HG02610 (cell line): ENCODE measurements around the gene TRPV4.

Experiments used
- ATAC-seq: cut with Tn5 transposase; IDR thresholded peaks from one replicate; pipeline ENCODE4 v1.9.1; 2021; ENCODE audit warnings: mild to moderate bottlenecking, moderate library complexity; ENCODE audit not compliant: unreplicated experiment

The TRPV4 gene

DNA sequence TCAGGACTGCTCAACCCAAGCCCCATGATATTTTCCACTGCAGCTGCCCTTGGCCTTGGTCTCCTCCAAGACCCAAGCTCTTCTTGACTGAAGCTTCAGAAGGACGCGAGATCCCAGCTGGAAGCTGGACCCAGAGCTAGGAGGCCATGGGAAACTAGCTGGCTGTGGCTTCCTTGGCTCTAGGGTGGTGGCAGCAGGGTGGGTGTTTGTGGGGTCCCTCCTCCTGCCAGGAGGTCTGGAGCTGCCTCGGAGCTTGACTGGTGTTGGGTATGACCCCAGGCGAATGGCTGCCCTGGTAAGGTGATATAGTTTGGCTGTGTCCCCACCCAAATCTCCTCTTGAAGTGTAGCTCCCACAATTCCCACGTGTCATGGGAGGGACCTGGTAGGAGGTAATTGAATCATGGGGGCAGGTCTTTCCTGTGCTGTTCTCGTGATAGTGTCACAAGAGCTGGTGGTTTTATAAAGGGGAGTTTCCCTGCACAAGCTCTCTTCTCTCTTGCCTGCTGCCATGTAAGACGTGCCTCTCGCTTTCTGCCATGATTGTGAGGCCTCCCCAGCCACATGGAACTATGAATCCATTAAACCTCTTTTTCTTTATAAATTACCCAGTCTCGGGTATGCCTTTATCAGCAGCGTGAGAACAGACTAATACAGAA is 51.4 kb downstream of the TRPV4 start:
- no peak for ATAC-seq

DNA sequence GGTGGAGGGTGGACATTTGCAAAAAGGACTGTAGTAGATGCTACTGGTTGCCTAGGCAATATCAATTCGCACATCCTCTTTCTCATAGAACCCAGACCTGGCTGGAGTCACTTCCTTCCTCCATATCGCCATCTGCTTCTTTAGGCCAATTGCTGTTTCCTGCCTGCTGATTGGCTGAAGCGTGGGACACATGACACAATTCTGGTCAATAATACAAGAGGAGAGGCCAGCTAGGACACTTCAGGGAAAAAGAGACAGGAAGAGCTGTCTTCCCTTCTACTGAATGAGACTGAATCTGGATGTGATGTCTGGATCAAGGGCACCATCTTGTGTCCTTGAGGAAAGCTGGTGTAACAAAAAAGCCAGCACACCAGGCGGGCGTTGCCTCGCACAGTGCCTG is 53.8 kb downstream of the TRPV4 start:
- ATAC-seq, result no peak

DNA sequence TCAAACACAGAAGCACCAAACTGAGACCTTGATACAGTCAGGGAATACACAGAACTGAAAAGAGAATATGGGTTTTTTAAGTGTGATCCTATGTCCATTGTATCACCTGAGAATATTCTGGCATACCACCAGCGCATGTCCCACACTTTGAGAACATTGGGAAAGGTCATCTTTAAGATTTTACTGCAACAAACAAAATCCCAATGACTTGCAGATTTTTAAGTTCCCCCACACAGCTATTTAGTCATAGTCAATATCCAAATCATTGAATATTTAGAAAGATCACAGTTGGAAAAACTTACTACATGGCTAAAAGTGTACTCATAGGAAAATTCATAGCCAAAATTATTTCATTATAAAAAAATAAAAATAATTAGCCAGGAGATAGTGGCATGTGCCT is 54.5 kb downstream of the TRPV4 start:
- ATAC-seq, result no peak

DNA sequence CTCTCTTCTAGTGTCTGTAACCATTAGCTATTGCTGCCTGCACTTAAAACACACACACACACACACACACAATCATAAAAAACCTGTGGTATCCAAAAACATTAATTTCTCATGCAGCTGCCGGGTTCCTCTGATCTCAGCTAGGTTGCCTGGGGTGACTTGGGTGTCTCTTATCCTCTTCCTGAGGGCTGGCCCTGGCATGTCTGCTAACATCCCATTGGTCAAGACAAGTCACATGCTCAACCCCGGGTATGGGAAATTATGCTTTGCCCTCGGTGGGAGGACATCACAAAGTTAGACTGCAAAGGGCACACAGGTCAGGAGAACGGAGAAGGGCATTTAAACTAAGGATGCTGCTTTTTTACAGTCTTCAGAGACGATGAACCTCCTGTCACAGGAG is 55.7 kb downstream of the TRPV4 start:
- ATAC-seq, result no peak

DNA sequence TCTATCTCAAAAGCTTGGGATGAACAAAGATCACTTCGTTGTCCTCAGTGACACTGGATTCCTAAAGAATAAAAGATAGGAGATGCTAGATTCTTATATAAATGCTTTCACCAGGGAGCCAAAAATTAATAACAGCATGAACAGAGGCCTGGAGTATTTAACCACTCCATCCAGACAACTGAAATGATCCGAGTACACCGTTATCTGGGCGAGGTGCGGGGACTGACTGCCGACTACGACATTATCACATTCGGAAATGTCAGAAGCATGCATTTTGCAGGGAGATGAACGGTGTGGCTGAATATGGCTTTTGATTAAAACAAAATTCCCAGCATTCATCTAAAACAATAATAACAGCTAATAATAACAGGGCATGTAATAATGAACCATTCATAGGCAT is 56.6 kb downstream of the TRPV4 start:
- ATAC-seq, result no peak

DNA sequence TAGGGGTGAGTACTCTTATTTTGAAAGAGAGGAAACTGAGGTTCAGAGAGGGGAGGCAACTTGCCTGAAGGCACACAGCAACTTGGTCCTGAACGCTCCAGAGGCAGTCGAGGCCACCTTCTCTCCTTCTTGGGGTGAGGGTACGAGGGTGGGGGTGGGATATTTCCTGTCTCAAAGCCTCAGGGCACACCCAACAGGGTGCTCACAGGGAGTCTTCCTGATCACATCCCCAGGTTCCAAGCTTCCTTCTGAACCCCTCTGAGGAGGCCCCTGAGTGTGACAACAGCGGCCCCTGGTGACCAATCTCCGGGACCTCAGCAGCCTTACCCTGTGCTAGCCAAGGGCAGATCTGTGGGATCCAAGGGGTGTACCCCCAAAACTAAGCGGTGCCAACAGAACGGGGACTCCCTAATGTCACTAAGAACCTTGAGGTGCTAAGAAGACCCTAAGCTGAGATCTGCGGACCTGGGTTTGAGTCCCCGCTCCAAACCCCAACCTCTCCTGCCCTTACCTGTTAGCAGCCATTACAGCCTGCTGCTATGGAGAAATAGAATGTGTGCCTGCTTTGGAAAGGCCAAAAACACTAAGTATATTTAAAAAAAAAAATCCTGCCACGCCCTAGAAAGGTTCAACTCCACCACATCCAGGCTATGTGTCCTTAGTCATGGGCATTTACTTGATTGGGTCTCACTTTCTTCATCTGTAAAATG is 57.9 kb downstream of the TRPV4 start:
- ATAC-seq, result no peak

DNA sequence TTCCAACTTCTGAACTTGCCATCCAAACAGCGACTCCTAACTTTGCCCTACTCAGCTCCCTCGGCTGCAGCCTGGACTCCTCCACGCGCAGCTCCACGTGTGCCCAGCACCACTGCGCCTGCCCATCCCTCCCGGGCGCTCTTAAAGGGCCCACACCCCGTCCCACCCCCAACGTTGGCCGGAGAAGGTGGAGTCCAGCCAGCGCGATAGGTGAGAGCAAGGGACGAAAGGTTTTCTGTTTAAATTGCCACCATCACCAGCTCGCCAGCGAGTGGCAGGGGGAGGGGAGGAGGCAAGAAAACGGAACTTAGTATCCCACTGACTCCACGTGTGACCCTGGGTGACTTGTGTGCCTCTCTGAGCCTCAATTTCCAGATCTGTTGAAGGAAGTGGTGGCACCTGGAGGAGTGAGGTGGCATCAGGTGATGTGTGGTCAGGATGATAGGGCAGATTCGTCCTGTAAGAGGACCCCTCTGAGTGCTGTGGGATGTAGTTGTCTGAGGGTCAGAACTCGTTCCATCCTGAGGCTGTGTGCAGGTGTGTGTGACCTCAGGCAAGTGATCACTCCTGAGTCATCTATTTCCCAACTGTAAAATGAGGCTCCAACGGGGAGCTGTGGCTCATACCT is 59.7 kb downstream of the TRPV4 start:
- no peak for ATAC-seq

DNA sequence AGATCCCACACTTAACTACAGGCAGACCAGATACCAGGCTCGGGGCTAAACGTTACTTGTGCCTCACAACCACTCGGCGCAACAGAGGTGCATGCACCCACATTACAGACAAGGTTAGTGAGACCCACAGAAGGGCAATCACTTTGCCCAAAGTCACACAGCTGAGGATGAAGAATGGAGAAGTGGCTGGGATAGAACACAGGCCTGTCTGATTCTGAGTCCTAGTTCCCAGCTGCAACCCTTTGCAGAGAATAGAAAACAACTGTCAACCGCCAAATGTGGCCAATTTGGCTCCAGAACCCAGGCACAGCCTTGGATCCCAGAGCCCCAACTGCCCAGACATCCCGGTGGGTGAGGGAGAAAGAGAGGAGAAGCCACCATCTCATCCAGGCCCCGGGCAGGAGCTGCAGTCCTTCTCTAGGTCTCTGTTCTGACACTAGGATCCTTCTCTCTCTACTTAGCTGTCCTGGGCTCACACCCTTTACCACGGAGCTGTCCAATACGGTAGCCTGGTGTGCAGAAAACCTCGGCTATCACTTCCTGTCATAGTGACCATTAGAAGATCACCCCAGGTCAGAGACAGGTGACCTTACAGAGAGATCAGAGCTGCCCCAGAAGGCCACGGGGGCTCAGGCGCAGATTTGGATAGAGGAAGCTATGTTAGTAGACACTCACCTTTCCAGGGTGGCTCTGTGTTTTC is 60.4 kb downstream of the TRPV4 start:
- ATAC-seq, result no peak

DNA sequence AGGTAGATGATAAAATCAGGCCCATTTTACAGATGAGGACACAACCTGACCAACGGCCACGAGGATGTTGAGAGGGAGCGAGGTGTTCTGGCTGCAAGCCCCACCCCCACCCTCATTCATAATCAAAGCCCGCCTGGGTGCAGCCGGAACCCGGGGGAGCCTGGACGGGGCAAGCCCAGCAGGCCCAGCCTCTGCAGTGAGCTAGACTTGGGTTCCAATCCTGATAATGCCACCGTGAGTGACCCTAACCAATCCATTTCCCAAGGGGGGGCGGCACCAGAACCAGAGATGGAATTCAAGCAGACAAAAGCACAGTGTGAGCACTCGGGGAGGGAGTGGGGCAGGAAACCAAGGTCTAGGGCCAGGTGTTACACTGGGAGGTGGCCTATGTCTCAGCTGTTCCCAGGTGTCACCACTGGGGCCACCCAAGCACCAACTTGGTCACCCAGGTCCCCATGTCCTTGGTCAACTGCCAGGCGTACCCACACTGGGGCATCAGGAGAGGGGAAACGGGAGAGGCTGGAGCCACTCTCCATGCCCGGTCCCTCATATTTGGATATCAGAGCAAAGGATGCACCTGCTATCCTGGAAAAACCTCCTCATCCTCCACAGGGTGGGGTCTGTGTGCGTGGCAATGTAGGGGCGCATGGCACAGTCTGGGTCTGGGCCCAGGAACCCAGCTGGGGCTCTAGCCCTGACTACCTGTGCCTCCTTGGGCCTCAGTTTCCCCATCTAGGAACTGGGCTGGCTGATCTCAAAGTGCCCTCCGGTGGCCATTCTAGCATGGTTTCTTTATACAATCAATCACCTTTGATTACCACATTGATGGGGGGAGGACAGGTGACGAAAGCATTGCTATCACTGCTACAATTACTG is 61.2 kb downstream of the TRPV4 start:
- ATAC-seq, result no peak

DNA sequence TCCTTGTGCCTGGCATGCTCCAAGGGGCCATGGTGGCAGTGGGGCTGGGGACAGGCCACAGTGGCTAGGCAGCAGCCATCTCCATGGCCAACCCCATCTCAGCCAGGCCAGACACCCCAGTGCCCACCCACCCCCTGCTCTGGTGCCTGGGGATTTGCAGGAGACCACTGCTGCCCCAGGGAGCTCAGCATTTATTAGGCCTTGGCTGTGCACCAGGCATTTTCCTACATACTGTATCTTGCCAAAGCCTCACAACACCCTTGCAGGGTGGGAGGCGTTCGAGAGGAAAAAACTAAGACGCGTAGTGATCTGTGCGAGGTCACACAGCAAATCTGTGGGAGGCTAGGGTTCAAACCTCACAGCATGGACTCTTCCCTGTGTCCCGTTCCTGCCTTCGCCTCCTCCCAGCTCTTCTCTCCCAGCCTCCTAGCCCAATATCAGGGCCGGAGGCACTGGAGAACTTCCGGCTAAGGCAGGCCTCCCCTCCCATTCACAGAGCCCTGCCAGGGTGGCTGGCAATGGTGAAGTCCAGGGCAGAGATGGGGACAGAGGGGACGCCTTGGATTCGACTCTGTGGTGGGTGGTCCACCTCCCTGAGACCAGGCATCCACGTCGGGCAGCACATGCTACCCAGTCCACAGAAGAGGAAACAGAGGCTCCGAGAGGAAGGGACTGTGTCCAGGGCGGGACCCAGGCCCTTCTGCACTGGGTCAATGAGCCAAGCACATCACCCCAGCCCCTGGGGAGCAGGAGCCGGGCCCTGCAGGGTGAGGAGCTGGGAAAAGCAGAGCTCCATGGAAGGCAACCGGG is 62.1 kb downstream of the TRPV4 start:
- ATAC-seq, result no peak

DNA sequence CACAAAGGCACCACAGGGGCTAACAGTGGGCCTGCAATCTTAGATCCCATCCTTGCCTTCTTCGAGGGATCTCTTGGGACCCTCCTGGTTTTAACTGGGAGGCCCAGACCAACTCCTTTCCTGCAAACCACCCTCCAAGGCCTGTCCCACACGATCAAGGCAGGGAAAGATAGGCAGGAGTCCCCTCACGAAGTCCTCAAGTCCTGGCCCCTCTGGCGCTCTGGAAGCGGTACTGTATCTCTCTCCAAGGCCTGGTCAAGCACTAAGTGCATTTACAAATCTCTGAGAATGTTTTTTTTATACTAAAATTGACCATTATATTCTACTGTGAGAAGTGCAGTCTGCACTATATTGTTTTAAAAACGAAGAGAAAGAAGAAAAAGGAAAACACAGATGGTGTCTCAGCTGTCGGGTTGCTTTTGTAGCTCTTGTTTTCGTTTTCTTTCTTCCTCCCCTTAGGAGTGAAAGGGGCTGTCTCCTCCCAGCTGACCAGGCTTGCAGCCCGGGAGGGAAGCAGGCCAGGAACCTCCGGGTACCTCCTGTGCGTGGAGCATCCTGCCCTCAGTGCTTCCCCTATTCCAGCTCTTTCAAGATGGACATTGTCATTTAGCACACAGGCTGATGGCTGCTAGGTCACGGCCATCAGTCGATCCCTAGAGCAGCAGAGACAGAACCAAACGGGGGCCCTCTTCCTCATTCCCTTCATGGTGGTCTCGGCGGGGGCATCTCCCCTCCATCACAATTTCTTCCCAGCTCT is 62.9 kb downstream of the TRPV4 start:
- no peak for ATAC-seq

DNA sequence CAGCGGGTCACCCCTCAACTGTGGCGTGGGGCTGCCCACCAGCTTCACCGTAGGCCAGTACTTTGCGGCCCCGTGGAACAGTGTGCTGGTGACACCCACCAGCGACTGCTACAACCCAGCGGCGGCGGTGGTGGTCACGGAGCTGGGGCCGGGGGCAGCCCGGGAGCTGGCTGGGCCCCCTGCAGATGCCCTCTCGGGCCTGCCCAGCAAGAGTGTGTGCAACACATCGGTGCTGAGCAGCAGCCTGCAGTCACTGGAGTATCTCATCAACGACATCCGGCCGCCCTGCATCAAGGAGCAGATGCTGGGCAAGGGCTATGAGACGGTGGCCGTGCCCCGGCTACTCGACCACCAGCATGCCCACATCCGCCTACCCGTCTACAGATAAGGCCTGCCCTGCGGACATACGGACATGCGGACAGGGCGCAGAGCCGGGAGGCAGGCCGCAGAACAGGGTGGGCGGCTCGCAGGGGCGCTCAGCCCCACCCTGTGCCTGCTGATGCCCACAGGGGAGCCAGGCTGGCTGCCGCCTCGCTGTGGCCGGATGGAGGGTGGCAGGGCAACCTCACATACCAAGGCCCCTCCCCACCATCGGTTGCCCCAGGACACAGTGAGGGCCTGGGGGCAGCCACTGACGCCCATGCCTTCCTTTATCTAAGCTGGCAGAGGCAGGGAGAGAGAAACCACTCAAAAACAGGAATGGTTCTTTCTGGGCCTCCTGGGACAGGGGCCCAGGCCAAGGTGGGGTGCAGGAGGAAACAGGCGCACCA is 64.1 kb downstream of the TRPV4 start:
- no peak for ATAC-seq

DNA sequence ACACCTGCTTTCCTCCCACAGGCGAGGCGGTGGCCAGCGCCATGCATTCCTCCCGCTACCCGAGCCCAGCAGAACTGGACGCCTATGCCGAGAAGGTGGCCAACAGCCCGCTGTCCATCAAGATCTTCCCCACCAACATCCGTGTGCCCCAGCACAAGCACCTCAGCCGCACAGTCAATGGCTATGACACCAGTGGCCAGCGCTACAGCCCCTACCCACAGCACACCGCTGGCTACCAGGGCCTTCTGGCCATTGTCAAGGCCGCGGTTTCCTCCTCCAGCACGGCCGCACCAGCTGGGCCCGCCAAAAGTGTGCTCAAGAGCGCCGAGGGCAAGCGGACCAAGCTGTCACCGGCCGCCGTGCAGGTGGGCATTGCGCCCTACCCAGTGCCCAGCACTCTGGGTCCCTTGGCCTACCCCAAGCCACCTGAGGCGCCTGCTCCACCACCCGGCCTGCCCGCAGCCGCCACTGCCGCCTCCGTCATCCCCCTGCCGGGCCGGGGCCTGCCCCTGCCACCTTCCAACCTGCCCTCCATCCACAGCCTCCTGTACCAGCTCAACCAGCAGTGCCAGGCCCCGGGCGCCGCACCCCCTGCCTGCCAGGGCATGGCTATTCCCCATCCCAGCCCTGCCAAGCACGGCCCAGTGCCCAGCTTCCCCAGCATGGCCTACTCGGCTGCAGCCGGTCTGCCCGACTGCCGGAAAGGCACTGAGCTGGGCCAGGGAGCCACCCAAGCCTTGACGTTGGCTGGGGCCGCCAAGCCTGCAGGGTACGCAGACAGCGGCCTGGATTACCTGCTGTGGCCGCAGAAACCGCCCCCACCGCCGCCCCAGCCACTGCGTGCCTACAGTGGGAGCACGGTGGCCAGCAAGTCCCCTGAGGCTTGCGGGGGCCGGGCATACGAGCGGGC is 65.0 kb downstream of the TRPV4 start:
- no peak for ATAC-seq

DNA sequence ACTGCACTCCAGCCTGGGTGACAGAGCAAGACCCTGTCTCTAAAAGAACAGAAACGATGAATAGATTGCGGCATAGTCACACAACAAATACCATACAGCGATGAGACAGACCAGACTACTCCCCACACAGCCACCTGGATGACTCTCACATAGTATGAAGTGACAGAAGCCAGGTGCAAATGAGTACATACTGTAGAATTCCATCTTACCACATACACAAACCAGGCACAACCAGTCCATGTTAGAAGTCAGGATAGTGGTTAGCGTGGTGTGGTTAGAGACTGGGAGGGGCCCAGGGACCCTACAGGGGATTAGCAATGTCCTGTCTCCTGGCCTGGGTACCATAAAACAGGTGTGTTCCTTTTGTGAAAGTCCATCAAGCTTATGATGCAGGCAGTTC is 65.7 kb downstream of the TRPV4 start:
- no peak for ATAC-seq

DNA sequence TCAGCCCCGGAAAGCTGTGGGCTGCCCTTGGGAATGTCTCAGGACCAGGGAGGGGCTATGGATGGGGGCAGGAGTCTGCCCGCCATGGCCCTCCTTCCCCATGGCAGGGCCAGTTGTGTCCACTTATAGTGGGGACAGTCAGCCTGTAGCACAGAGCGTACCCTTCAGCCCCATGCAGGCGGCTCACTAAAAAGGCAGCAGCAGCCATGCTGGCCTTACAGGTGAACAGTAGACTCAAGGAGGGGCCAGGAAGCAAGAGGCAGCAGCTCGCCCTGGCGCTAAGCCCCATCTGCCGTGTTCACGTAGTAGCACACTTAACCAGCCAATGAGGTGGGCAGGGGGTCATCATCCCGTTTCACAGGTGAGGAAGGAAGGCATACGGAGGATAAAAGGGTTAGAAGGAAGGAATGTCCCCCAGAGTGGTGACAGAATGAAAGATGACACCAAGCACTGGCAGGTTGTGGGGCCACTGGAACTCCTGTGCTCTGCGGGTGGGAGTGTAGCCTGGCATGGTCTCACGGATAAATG is 66.9 kb downstream of the TRPV4 start:
- ATAC-seq, result no peak

DNA sequence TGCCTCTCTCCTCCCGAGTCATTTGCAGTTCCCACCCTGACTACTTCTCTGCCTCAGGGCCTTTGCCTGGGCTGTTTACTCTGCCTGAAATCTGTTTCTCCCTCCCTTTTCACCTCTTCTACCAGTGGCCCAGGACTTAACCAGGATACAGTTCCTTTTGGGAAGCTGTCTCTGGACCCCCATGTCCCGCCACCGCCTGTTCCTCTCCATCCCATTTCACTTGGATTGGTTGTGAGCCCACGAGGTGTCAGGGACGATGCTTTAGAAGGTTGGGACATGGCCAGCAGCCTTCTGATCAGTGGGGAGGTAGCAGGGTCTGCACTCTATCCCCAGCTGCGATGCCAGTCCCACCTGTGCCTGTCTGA is 67.8 kb downstream of the TRPV4 start:
- no peak for ATAC-seq

DNA sequence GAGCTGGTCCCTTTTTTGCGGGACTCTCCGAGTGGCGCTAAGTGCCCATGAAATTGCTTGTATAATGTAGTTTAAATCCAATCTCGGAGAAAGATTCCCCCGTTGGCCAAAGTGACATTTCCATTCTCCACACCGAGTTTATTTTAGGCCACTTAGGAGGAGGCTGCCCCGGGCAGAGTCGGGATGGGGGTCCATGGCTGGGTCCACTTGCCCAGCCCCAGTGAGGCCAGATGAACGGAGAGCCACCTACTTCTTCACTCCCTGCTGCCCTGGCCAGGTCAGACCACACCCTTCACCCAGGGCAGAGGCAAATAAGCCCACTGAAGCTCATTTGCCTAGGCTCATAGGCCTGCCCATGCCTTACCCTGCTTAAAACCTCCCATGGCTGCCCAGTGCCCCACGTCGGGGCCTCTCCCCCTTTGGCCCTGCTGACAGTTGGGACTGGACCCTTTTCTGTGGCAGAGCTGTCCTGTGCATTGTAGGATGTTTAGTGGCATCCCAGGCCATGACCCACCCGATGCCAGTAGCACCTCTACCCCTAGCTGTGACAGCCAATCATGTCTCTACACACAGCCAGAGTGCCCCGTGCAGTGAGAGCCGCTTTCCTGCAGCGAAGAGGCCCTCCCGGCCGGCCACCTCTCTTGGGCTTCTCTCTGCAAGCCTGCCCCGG is 68.3 kb downstream of the TRPV4 start:
- no peak for ATAC-seq
